SK-N-SH (cell line): ENCODE data around the gene GALNT18. TPM values are rescaled to one million over a fixed set of nuclear protein-coding genes. Genes with fewer than 3 reads are reported as not detected.

Experiments
- CTCF ChIA-PET: fragments of 300-600, 350-600 bp; formaldehyde crosslinking; extraction: SDS; loops from one replicate; lab custom pipeline; 2021; lab: Yijun Ruan, JAX
- POLR2A ChIA-PET: fragments of 350-600 bp; sonication (Branson Sonifier 250); formaldehyde crosslinking; extraction: SDS; loops from one replicate; lab custom pipeline; 2020; ENCODE audit warnings: antibody characterized with exemption, inconsistent platforms; lab: Yijun Ruan, JAX
- DNase-seq: peaks from one replicate; pipeline ENCODE4 v3.0.0; 2012
- H2AFZ ChIP-seq: fragments of 200-600 bp; sonication (generic); 2 replicates; pipeline ENCODE4 v1.8.1; 2016; ENCODE audit warnings: antibody characterized with exemption, mild to moderate bottlenecking, low read depth
- H3F3A ChIP-seq: fragments of 200-600 bp; sonication (generic); replicated peaks from 2 replicates; pipeline ENCODE3; 2016; ENCODE audit warnings: antibody characterized with exemption, mild to moderate bottlenecking; ENCODE audit not compliant: insufficient read depth
- H3K27ac ChIP-seq, 2 experiments: fragments of 200-500 bp in 1 of 2; fragments of 200-600 bp in 1 of 2; sonication (Bioruptor generic) in 1 of 2; sonication (generic), shearing (Covaris generic) in 1 of 2; 2 replicates each; pipeline versions ENCODE4 v1.5.1 to v1.6.1; 2014 to 2016; ENCODE audit warnings: low read depth in 2 of 2, inconsistent platforms in 1 of 2, low read length in 1 of 2, mild to moderate bottlenecking in 1 of 2, mixed read lengths in 1 of 2
- H3K27me3 ChIP-seq: fragments of 200-600 bp; sonication (generic), shearing (Covaris generic); 2 replicates; pipeline ENCODE4 v1.6.1; 2016; ENCODE audit warnings: mixed run types; ENCODE audit not compliant: insufficient read depth
- H3K36me3 ChIP-seq, 2 experiments: fragments of 200-500 bp in 1 of 2; fragments of 200-600 bp in 1 of 2; sonication (Bioruptor generic) in 1 of 2; sonication (generic) in 1 of 2; replicated peaks in 1 of 2; 2 replicates each; pipeline versions ENCODE3 to v1.5.1; 2014 to 2016; ENCODE audit warnings: low read length in 1 of 2, mild to moderate bottlenecking in 1 of 2; ENCODE audit not compliant: insufficient read depth in 2 of 2, control insufficient read depth in 1 of 2
- H3K4me1 ChIP-seq, 2 experiments: fragments of 200-500 bp in 1 of 2; fragments of 200-600 bp in 1 of 2; sonication (Bioruptor generic) in 1 of 2; sonication (generic), shearing (Covaris generic) in 1 of 2; 2 replicates each; pipeline versions ENCODE4 v1.5.1 to v1.6.1; 2014 to 2016; ENCODE audit warnings: low read depth in 1 of 2, low read length in 1 of 2, mixed run types in 1 of 2; ENCODE audit not compliant: insufficient read depth in 2 of 2, control insufficient read depth in 1 of 2
- H3K4me2 ChIP-seq: fragments of 200-600 bp; sonication (generic), shearing (Covaris generic); 2 replicates; pipeline ENCODE4 v1.6.1; 2017; ENCODE audit warnings: mixed run types
- H3K4me3 ChIP-seq, 2 experiments: fragments of 200-500 bp in 1 of 2; fragments of 200-600 bp in 1 of 2; sonication (Bioruptor generic) in 1 of 2; sonication (generic), shearing (Covaris generic) in 1 of 2; 2 replicates each; pipeline versions ENCODE4 v1.5.1 to v1.8.1; 2014 to 2016; ENCODE audit warnings: low read depth in 2 of 2, inconsistent platforms in 1 of 2, low read length in 1 of 2, mild to moderate bottlenecking in 1 of 2, mixed read lengths in 1 of 2, moderate library complexity in 1 of 2
- H3K79me2 ChIP-seq: fragments of 200-600 bp; sonication (generic); 2 replicates; pipeline ENCODE4 v1.8.1; 2017; ENCODE audit warnings: mild to moderate bottlenecking; ENCODE audit not compliant: insufficient read depth
- H3K9ac ChIP-seq: fragments of 200-600 bp; sonication (generic); 2 replicates; pipeline ENCODE4 v1.6.1; 2017; ENCODE audit warnings: mixed run types
- H3K9me2 ChIP-seq: fragments of 200-600 bp; sonication (generic); 2 replicates; pipeline ENCODE4 v1.6.1; 2017; ENCODE audit warnings: mixed run types
- H3K9me3 ChIP-seq: fragments of 200-600 bp; sonication (generic); 2 replicates; pipeline ENCODE4 v1.6.1; 2017; ENCODE audit warnings: mixed run types, mild to moderate bottlenecking, moderate library complexity
- H4K20me1 ChIP-seq: fragments of 200-600 bp; sonication (generic); 2 replicates; pipeline ENCODE4 v1.6.1; 2017; ENCODE audit warnings: mild to moderate bottlenecking, mixed run types; ENCODE audit not compliant: insufficient read depth
- CHD2 ChIP-seq: fragments of 150-350 bp; IDR thresholded peaks from 2 replicates; pipeline ENCODE4 v1.6.1; 2018; ENCODE audit warnings: low read length; ENCODE audit not compliant: partially characterized antibody
- CTCF ChIP-seq: fragments of 200-600 bp; sonication (generic); IDR thresholded peaks from 2 replicates; pipeline ENCODE4 v1.6.1; 2017; ENCODE audit warnings: antibody characterized with exemption, mild to moderate bottlenecking, moderate library complexity
- ELF1 ChIP-seq: IDR thresholded peaks from 2 replicates; pipeline ENCODE4 v1.4.0; 2012
- EP300 ChIP-seq, 2 experiments: IDR thresholded peaks; 2 replicates each; pipeline versions ENCODE4 v1.4.0 to v1.6.1; 2012; ENCODE audit warnings: borderline replicate concordance in 1 of 2, low read depth in 1 of 2, low read length in 1 of 2
- EZH2phosphoT487 ChIP-seq: fragments of 200-600 bp; sonication (generic); IDR thresholded peaks from 2 replicates; pipeline ENCODE4 v1.6.1; 2017; ENCODE audit warnings: low read depth, mixed run types, mild to moderate bottlenecking, antibody characterized with exemption, moderate library complexity, borderline replicate concordance
- FOSL2 ChIP-seq: IDR thresholded peaks from 2 replicates; pipeline ENCODE4 v1.4.0; 2012; ENCODE audit warnings: low read depth, mild to moderate bottlenecking, moderate library complexity, borderline replicate concordance
- FOXJ3 ChIP-seq: sonication (generic); formaldehyde crosslinking; IDR thresholded peaks from 2 replicates; pipeline ENCODE4 v1.5.1; 2020; ENCODE audit warnings: mild to moderate bottlenecking, missing genetic modification reagents
- FOXM1 ChIP-seq: IDR thresholded peaks from 2 replicates; pipeline ENCODE4 v1.4.0; 2012; ENCODE audit warnings: low read depth, mild to moderate bottlenecking
- GABPA ChIP-seq: IDR thresholded peaks from 2 replicates; pipeline ENCODE4 v1.4.0; 2012; ENCODE audit warnings: low read depth, mild to moderate bottlenecking
- MAX ChIP-seq: IDR thresholded peaks from 2 replicates; pipeline ENCODE4 v1.4.0; 2012; ENCODE audit warnings: low read depth
- MXI1 ChIP-seq: IDR thresholded peaks from 2 replicates; pipeline ENCODE4 v1.6.1; 2012; ENCODE audit warnings: mild to moderate bottlenecking, low read depth, low read length, improper control_type of control experiment
- POLR2AphosphoS5 ChIP-seq: IDR thresholded peaks from 2 replicates; pipeline ENCODE4 v1.6.1; 2012; ENCODE audit warnings: low read depth, low read length
- RAD21 ChIP-seq: IDR thresholded peaks from 2 replicates; pipeline ENCODE4 v1.6.1; 2012; ENCODE audit warnings: mild to moderate bottlenecking, low read length
- RCOR1 ChIP-seq: fragments of 150-350 bp; IDR thresholded peaks from 2 replicates; pipeline ENCODE4 v1.6.1; 2017; ENCODE audit warnings: antibody characterized with exemption, low read length
- RFX5 ChIP-seq: IDR thresholded peaks from 2 replicates; pipeline ENCODE4 v1.6.1; 2012; ENCODE audit warnings: mild to moderate bottlenecking, improper control_type of control experiment, low read length
- RXRA ChIP-seq: IDR thresholded peaks from 2 replicates; pipeline ENCODE4 v1.4.0; 2012; ENCODE audit warnings: low read depth, mild to moderate bottlenecking, borderline replicate concordance
- SMC3 ChIP-seq: IDR thresholded peaks from 2 replicates; pipeline ENCODE4 v1.6.1; 2012; ENCODE audit warnings: low read depth, low read length, improper control_type of control experiment
- TAF1 ChIP-seq: IDR thresholded peaks from 2 replicates; pipeline ENCODE4 v1.6.1; 2012; ENCODE audit warnings: low read depth, mild to moderate bottlenecking, low read length, moderate library complexity, borderline replicate concordance
- TEAD4 ChIP-seq: IDR thresholded peaks from 2 replicates; pipeline ENCODE4 v1.4.0; 2012; ENCODE audit warnings: mild to moderate bottlenecking, borderline replicate concordance; ENCODE audit not compliant: insufficient read depth
- USF1 ChIP-seq: IDR thresholded peaks from 2 replicates; pipeline ENCODE4 v1.4.0; 2012; ENCODE audit warnings: low read depth, borderline replicate concordance
- YY1 ChIP-seq: IDR thresholded peaks from 2 replicates; pipeline ENCODE4 v1.4.0; 2012; ENCODE audit warnings: low read depth, mild to moderate bottlenecking
- WGBS: methylation state at CpG from one replicate; pipeline ENCODE4 v1.1.6; 2017; ENCODE audit warnings: low lambda C conversion rate; 5-methylcytosine and 5-hydroxymethylcytosine counted together
- polyA plus RNA-seq, 3 experiments: library from polyadenylated mRNA; depleted of rRNA; stranded (reverse); fragments of >200 nt; gene quantifications; 2 replicates each; pipeline ENCODE4 v1.2.3, GENCODE V29; 2012
- TF ChIP-seq, protein P1 (sequence below): IDR thresholded peaks from 2 replicates; pipeline ENCODE4 v1.4.0; 2012; ENCODE audit warnings: low read depth, borderline replicate concordance
- TF ChIP-seq, protein P2 (sequence below): fragments of 150-350 bp; IDR thresholded peaks from 2 replicates; pipeline ENCODE4 v1.6.1; 2017; ENCODE audit warnings: antibody characterized with exemption, low read length, low read depth, borderline replicate concordance

GALNT18 gene
- polyA plus RNA-seq, 1 of the 3 experiments (the other 2 are of a cell fraction) = 0.64 TPM

DNA sequence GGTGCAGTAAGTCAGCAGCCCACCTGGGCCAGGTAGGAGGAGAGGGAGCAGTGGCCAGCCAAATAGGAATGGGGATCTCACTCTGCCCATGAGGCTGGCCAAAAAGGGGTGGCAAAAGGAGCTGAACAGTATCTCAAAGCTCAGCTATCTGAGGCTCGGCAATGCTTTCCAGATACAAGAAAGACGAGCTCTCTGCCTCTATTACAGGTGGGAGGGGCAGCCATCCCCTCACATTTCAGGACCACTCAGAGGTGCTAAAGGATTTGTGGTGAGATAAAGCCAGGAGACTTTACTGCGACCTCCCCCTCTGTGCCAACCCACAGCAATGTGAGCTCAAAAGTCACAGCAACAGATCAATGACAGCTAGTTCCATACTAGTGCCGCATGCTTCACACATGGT, 42.1 kb upstream of the GALNT18 start:
- H3K79me2 ChIP-seq = no peaks in the 10 kb centered on the region
- POLR2A ChIA-PET = no interaction called here
- no peaks in the 10 kb centered on the region for H4K20me1 ChIP-seq
- H3K4me3 ChIP-seq = no peak overlapping the region
- TF ChIP-seq EZH2phosphoT487 (no peak), RXRA (no peak), FOXJ3 (CRISPR knock-in tag) (no peak), RAD21 (no peak), EP300 (IDR thresholded peaks at IDR 0.05; ENCODE audit: borderline replicate concordance in 1 of 2, low read depth in 1 of 2, low read length in 1 of 2) (no peak), TEAD4 (no peak), MAX (no peak), YY1 (no peak), GABPA (no peak), SMC3 (no peak), ELF1 (no peak), CTCF (no peak), TAF1 (no peak), MXI1 (no peak)
- no peaks in the 10 kb centered on the region for H3K9me3 ChIP-seq
- no peaks in the 10 kb centered on the region for H3K9me2 ChIP-seq
- DNase-seq = no peak
- H3K27ac ChIP-seq = no peak overlapping the region
- H3K9ac ChIP-seq = no peak overlapping the region
- 45% methylated on average over 4 of the region's 4 CpGs for WGBS
- CTCF ChIA-PET = no interaction called here
- no peak overlapping the region for H2AFZ ChIP-seq
- H3K36me3 ChIP-seq = no peaks in the 10 kb centered on the region
- peaks cover 0 to 14% of the 10 kb centered on the region in 2 experiments; a peak in 1 of 4 replicates for H3K4me1 ChIP-seq
- H3F3A ChIP-seq = no peaks in the 10 kb centered on the region
- H3K27me3 ChIP-seq = 0 out of 2 replicates have a peak, but pooled peaks cover 7% of the 10 kb centered on the region
- no peak overlapping the region for H3K4me2 ChIP-seq

- Histone ChIP-seq H2AFZ (no peak overlapping the region), H3K9me3 (no peaks in the 10 kb centered on the region), H3K9me2 (no peaks in the 10 kb centered on the region), H4K20me1 (no peaks in the 10 kb centered on the region), H3K27me3 (0 out of 2 replicates have a peak, but pooled peaks cover 7% of the 10 kb centered on the region), H3K9ac (no peak overlapping the region), H3K4me2 (no peak overlapping the region), H3K27ac (no peak overlapping the region), H3K4me1 (peaks cover 0 to 9% of the 10 kb centered on the region in 2 experiments; a peak in 1 of 4 replicates), H3K4me3 (no peak overlapping the region), H3F3A (no peaks in the 10 kb centered on the region), H3K36me3 (no peaks in the 10 kb centered on the region), H3K79me2 (no peaks in the 10 kb centered on the region)
- 49% methylated on average over 2 of the region's 2 CpGs for WGBS
- ChIA-PET CTCF (no interaction called here), POLR2A (no interaction called here)
- no peak for DNase-seq
- TF ChIP-seq ELF1 (no peak), FOXJ3 (CRISPR knock-in tag) (no peak), SMC3 (no peak), TEAD4 (no peak), MAX (no peak), USF1 (no peak), RCOR1 (no peak), RFX5 (no peak), EP300 (IDR thresholded peaks at IDR 0.05; ENCODE audit: borderline replicate concordance in 1 of 2, low read depth in 1 of 2, low read length in 1 of 2) (no peak), FOSL2 (no peak), POLR2AphosphoS5 (no peak), CHD2 (no peak), RAD21 (no peak), FOXM1 (no peak)
- TF ChIP-seq, protein P1, sequence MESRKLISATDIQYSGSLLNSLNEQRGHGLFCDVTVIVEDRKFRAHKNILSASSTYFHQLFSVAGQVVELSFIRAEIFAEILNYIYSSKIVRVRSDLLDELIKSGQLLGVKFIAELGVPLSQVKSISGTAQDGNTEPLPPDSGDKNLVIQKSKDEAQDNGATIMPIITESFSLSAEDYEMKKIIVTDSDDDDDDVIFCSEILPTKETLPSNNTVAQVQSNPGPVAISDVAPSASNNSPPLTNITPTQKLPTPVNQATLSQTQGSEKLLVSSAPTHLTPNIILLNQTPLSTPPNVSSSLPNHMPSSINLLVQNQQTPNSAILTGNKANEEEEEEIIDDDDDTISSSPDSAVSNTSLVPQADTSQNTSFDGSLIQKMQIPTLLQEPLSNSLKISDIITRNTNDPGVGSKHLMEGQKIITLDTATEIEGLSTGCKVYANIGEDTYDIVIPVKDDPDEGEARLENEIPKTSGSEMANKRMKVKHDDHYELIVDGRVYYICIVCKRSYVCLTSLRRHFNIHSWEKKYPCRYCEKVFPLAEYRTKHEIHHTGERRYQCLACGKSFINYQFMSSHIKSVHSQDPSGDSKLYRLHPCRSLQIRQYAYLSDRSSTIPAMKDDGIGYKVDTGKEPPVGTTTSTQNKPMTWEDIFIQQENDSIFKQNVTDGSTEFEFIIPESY = no peak
- TF ChIP-seq, protein P2, sequence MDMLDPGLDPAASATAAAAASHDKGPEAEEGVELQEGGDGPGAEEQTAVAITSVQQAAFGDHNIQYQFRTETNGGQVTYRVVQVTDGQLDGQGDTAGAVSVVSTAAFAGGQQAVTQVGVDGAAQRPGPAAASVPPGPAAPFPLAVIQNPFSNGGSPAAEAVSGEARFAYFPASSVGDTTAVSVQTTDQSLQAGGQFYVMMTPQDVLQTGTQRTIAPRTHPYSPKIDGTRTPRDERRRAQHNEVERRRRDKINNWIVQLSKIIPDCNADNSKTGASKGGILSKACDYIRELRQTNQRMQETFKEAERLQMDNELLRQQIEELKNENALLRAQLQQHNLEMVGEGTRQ = no peak
Observed at GRCh38 chr11:11662578-11662977, 40.8 kb upstream of the GALNT18 start.
